ENCODE measurements around the gene TLR6. TPM values are rescaled to one million over a fixed set of nuclear protein-coding genes. Genes with fewer than 3 reads are reported as not detected.

TLR6 gene
- polyA plus RNA-seq, 1 of the 3 experiments (the other 2 are of a cell fraction), result 0.10 TPM

- no peak for DNase-seq
- H4K20me1 ChIP-seq (ENCODE audit: insufficient read depth), result no peaks in the 10 kb centered on the region
- H3K27me3 ChIP-seq (ENCODE audit: insufficient read depth), result no peaks in the 10 kb centered on the region
- H3K4me2 ChIP-seq, result no peak overlapping the region
- H3K79me2 ChIP-seq (ENCODE audit: insufficient read depth), result no peaks in the 10 kb centered on the region
- H3K27ac ChIP-seq (ENCODE audit: low read depth in 2 of 2, low read length in 1 of 2), result no peak overlapping the region
- H3K4me3 ChIP-seq (ENCODE audit: low read depth in 2 of 2, low read length in 1 of 2), result no peak overlapping the region
- H3K36me3 ChIP-seq (replicated peaks in 1 of 2; ENCODE audit: control insufficient read depth in 1 of 2, insufficient read depth in 2 of 2, low read length in 1 of 2), result peaks cover 0 to 7% of the 10 kb centered on the region in 2 experiments
- ChIA-PET POLR2A (no interaction called here), CTCF (interaction anchor here (0.7 to 1.6 kb wide), 10 partner anchors 12 to 787 kb away, joined by 3 to 15 read pairs (median 4); partner anchors contain the start of genes FAM114A1 and TLR1)
- TF ChIP-seq NFIC (IDR thresholded peaks at IDR 0.05; ENCODE audit: borderline replicate concordance), result no peak
- no peak for TF ChIP-seq POLR2AphosphoS5 (IDR thresholded peaks at IDR 0.05; ENCODE audit: low read depth, low read length)
- no peak for TF ChIP-seq FOXJ3 (CRISPR knock-in tag; IDR thresholded peaks at IDR 0.05)
- TF ChIP-seq USF2 (IDR thresholded peaks at IDR 0.05; ENCODE audit: borderline replicate concordance, low read depth, low read length), result no peak
- TF ChIP-seq GATA2 (CRISPR knock-in tag; IDR thresholded peaks at IDR 0.05), result no peak
- no peaks in the 10 kb centered on the region for H3K9me2 ChIP-seq
- H3K9me3 ChIP-seq, result peaks cover 11% of the 10 kb centered on the region
- no peak overlapping the region for H3K9ac ChIP-seq
- peaks cover 19% of the 10 kb centered on the region for H3F3A ChIP-seq (replicated peaks; ENCODE audit: insufficient read depth)
- WGBS (ENCODE audit: low lambda C conversion rate), result 81% methylated on average over 5 of the region's 5 CpGs
- H2AFZ ChIP-seq (ENCODE audit: low read depth), result no peak overlapping the region
- peaks cover 0 to 14% of the 10 kb centered on the region in 2 experiments for H3K4me1 ChIP-seq (ENCODE audit: control insufficient read depth in 1 of 2, insufficient read depth in 2 of 2, low read depth in 1 of 2, low read length in 1 of 2)
These were observed 1.2 kb downstream of the TLR6 start for GRCh38 chr4:38855466-38855865.

GRCh38 chr4:38846015-38846414 lies 10.6 kb downstream of the TLR6 start:
- POLR2A ChIA-PET, result no interaction called here
- CTCF ChIA-PET, result interaction anchor here (1.3 kb wide), 1 partner anchor 15 kb away, joined by 3 read pairs; no protein-coding TSS in a partner anchor

More at GRCh38 chr4:38846015-38846414, 10.6 kb downstream of the TLR6 start:
- TF ChIP-seq, protein P1, sequence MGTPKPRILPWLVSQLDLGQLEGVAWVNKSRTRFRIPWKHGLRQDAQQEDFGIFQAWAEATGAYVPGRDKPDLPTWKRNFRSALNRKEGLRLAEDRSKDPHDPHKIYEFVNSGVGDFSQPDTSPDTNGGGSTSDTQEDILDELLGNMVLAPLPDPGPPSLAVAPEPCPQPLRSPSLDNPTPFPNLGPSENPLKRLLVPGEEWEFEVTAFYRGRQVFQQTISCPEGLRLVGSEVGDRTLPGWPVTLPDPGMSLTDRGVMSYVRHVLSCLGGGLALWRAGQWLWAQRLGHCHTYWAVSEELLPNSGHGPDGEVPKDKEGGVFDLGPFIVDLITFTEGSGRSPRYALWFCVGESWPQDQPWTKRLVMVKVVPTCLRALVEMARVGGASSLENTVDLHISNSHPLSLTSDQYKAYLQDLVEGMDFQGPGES (IDR thresholded peaks at IDR 0.05; ENCODE audit: low read depth, low read length), result no peak
- TF ChIP-seq PBX3 (IDR thresholded peaks at IDR 0.05), result no peak
- no peak for TF ChIP-seq TAF1 (IDR thresholded peaks at IDR 0.05; ENCODE audit: borderline replicate concordance, low read depth, low read length)
- TF ChIP-seq, protein P2, sequence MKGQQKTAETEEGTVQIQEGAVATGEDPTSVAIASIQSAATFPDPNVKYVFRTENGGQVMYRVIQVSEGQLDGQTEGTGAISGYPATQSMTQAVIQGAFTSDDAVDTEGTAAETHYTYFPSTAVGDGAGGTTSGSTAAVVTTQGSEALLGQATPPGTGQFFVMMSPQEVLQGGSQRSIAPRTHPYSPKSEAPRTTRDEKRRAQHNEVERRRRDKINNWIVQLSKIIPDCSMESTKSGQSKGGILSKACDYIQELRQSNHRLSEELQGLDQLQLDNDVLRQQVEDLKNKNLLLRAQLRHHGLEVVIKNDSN (IDR thresholded peaks at IDR 0.05; ENCODE audit: borderline replicate concordance, low read depth), result no peak
- H3K4me3 ChIP-seq (ENCODE audit: low read depth in 2 of 2, low read length in 1 of 2), result no peak overlapping the region
- H3F3A ChIP-seq (replicated peaks; ENCODE audit: insufficient read depth), result no peaks in the 10 kb centered on the region
- no peaks in the 10 kb centered on the region for H3K36me3 ChIP-seq (replicated peaks in 1 of 2; ENCODE audit: control insufficient read depth in 1 of 2, insufficient read depth in 2 of 2, low read length in 1 of 2)
- no peak overlapping the region for H2AFZ ChIP-seq (ENCODE audit: low read depth)
- H3K4me1 ChIP-seq (ENCODE audit: control insufficient read depth in 1 of 2, insufficient read depth in 2 of 2, low read depth in 1 of 2, low read length in 1 of 2), result no peaks in the 10 kb centered on the region
- H3K27me3 ChIP-seq (ENCODE audit: insufficient read depth), result no peaks in the 10 kb centered on the region; the same call in 1 of the 2 replicates
- no peak overlapping the region for H3K27ac ChIP-seq (ENCODE audit: low read depth in 2 of 2, low read length in 1 of 2)
- H3K79me2 ChIP-seq (ENCODE audit: insufficient read depth), result no peaks in the 10 kb centered on the region
- WGBS (ENCODE audit: low lambda C conversion rate), result 85% methylated on average over 3 of the region's 3 CpGs
- DNase-seq, result no peak
- no peaks in the 10 kb centered on the region for H4K20me1 ChIP-seq (ENCODE audit: insufficient read depth)
- no peak overlapping the region for H3K9ac ChIP-seq
- no peaks in the 10 kb centered on the region for H3K9me3 ChIP-seq
- no peaks in the 10 kb centered on the region for H3K9me2 ChIP-seq
- H3K4me2 ChIP-seq, result no peak overlapping the region

All from SK-N-SH (cell line).